Vagina (tissue), 2 donors: ENCODE measurements around the gene ARID1B. TPM values are rescaled to one million over a fixed set of nuclear protein-coding genes. Genes with fewer than 3 reads are reported as not detected.
A peak's percentile ranks its signal among the peaks of the same experiment; 100 is the strongest.

Experiments
- DNase-seq, 2 donors: peaks; one replicate each; pipeline ENCODE4 v3.0.0-alpha.2; 2017; ENCODE audit errors: extremely low spot score in 2 of 2
- H3K27ac ChIP-seq: fragments of 200-600 bp; sonication (generic); one replicate; pipeline ENCODE4 v1.5.1; 2019
- H3K27me3 ChIP-seq: fragments of 200-600 bp; sonication (generic); one replicate; pipeline ENCODE4 v1.5.1; 2019
- H3K36me3 ChIP-seq, 2 donors: fragments of 200-600 bp; sonication (generic); one replicate each; pipeline ENCODE4 v1.5.1; 2017 to 2019
- H3K4me1 ChIP-seq: fragments of 200-600 bp; sonication (generic); one replicate; pipeline ENCODE4 v1.5.1; 2019
- H3K4me3 ChIP-seq, 2 donors: fragments of 200-600 bp; sonication (generic); 1 replicate in 1 of 2; 2 replicates in 1 of 2; pipeline ENCODE4 v1.5.1; 2016 to 2019
- H3K9me3 ChIP-seq: fragments of 200-600 bp; sonication (generic); one replicate; pipeline ENCODE4 v1.5.1; 2019
- CTCF ChIP-seq, 3 experiments: fragments of 450-650 bp in 2 of 3; fragments of 200-600 bp in 1 of 3; sonication (generic) in 1 of 3; IDR thresholded peaks; one replicate each; pipeline ENCODE4 v1.5.1; 2017 to 2019; ENCODE audit warnings: antibody characterized with exemption in 3 of 3, mild to moderate bottlenecking in 2 of 3, moderate library complexity in 2 of 3
- POLR2A ChIP-seq, 2 donors: fragments of 450-650 bp; IDR thresholded peaks; one replicate each; pipeline ENCODE4 v1.6.1; 2017; ENCODE audit warnings: antibody characterized with exemption in 2 of 2, mild to moderate bottlenecking in 2 of 2, moderate library complexity in 2 of 2
- POLR2AphosphoS5 ChIP-seq, 2 donors: sonication (generic); formaldehyde crosslinking; IDR thresholded peaks; one replicate each; pipeline ENCODE4 v1.9.0; 2017; ENCODE audit warnings: antibody characterized with exemption in 2 of 2, mild to moderate bottlenecking in 2 of 2, low read depth in 1 of 2; ENCODE audit not compliant: insufficient read depth in 1 of 2
- intact Hi-C: fragments of 100-400 bp; cut with DNase I; formaldehyde crosslinking; loops from one replicate; pipeline ENCODE4 v1.15.1; 2023
- total RNA-seq: library from RNA; depleted of rRNA; stranded (reverse); fragments of >200 nt; gene quantifications from one replicate; pipeline ENCODE4 v1.2.3, GENCODE V29; 2016

Gene ARID1B
- total RNA-seq, 1 donor from 2014 or later: 141 TPM

GRCh38 chr6:157187182-157188083 lies 410.3 kb downstream of the ARID1B start:
- peaks cover 0 to 38% of the 10 kb centered on the region in 2 donors for H3K36me3 ChIP-seq
- peaks cover 25% of the 10 kb centered on the region for H3K4me1 ChIP-seq
- TF ChIP-seq POLR2AphosphoS5 (IDR thresholded peaks at IDR 0.05; ENCODE audit: insufficient read depth in 1 of 2, low read depth in 1 of 2): peak in 1 of 2 donors; percentile 40
- TF ChIP-seq CTCF (IDR thresholded peaks at IDR 0.05): no peak
- H3K27ac ChIP-seq: peak overlapping the region; percentile 14
- DNase-seq: no peak
- no peaks in the 10 kb centered on the region for H3K27me3 ChIP-seq
- intact Hi-C loops: no loop called here
- H3K4me3 ChIP-seq: no peak overlapping the region
- no peaks in the 10 kb centered on the region for H3K9me3 ChIP-seq

GRCh38 chr6:157188213-157188612 lies 411.0 kb downstream of the ARID1B start:
- H3K27ac ChIP-seq: peak overlapping the region; percentile 14
- no peaks in the 10 kb centered on the region for H3K9me3 ChIP-seq
- no peak for TF ChIP-seq POLR2A (IDR thresholded peaks at IDR 0.05)
- TF ChIP-seq POLR2AphosphoS5 (IDR thresholded peaks at IDR 0.05; ENCODE audit: insufficient read depth in 1 of 2, low read depth in 1 of 2): no peak
- no peak for TF ChIP-seq CTCF (IDR thresholded peaks at IDR 0.05)
- peaks cover 0 to 35% of the 10 kb centered on the region in 2 donors for H3K36me3 ChIP-seq
- H3K4me1 ChIP-seq: peaks cover 25% of the 10 kb centered on the region
- H3K4me3 ChIP-seq: no peak overlapping the region
- H3K27me3 ChIP-seq: no peaks in the 10 kb centered on the region
- no peak for DNase-seq
- intact Hi-C loops: no loop called here

- TF ChIP-seq CTCF (IDR thresholded peaks at IDR 0.05) (no peak), POLR2AphosphoS5 (IDR thresholded peaks at IDR 0.05; ENCODE audit: insufficient read depth in 1 of 2, low read depth in 1 of 2) (no peak), POLR2A (IDR thresholded peaks at IDR 0.05) (no peak)
- H3K27ac ChIP-seq: no peak overlapping the region
- H3K9me3 ChIP-seq: no peaks in the 10 kb centered on the region
- no peaks in the 10 kb centered on the region for H3K27me3 ChIP-seq
- peaks cover 6% of the 10 kb centered on the region for H3K4me1 ChIP-seq
- no peak overlapping the region for H3K4me3 ChIP-seq
- peaks cover 0 to 50% of the 10 kb centered on the region in 2 donors for H3K36me3 ChIP-seq
- intact Hi-C loops: no loop called here
- no peak for DNase-seq
Measured at GRCh38 chr6:157193443-157193996, 416.3 kb downstream of the ARID1B start.

GRCh38 chr6:157194110-157194509 lies 416.9 kb downstream of the ARID1B start:
- intact Hi-C loops: no loop called here
- TF ChIP-seq POLR2A (IDR thresholded peaks at IDR 0.05): no peak
- no peak for TF ChIP-seq CTCF (IDR thresholded peaks at IDR 0.05)
- no peak for TF ChIP-seq POLR2AphosphoS5 (IDR thresholded peaks at IDR 0.05; ENCODE audit: insufficient read depth in 1 of 2, low read depth in 1 of 2)
- DNase-seq: no peak
- Histone ChIP-seq H3K27ac (no peak overlapping the region), H3K27me3 (no peaks in the 10 kb centered on the region), H3K9me3 (no peaks in the 10 kb centered on the region), H3K36me3 (peaks cover 0 to 44% of the 10 kb centered on the region in 2 donors), H3K4me3 (no peak overlapping the region), H3K4me1 (peaks cover 12% of the 10 kb centered on the region)

- H3K4me1 ChIP-seq: peaks cover 14% of the 10 kb centered on the region
- DNase-seq: no peak
- H3K36me3 ChIP-seq: peaks cover 0 to 39% of the 10 kb centered on the region in 2 donors
- H3K4me3 ChIP-seq: no peak overlapping the region
- TF ChIP-seq CTCF (IDR thresholded peaks at IDR 0.05) (no peak), POLR2A (IDR thresholded peaks at IDR 0.05) (no peak), POLR2AphosphoS5 (IDR thresholded peaks at IDR 0.05; ENCODE audit: insufficient read depth in 1 of 2, low read depth in 1 of 2) (no peak)
- H3K9me3 ChIP-seq: no peaks in the 10 kb centered on the region
- H3K27ac ChIP-seq: no peak overlapping the region
- intact Hi-C loops: no loop called here
- H3K27me3 ChIP-seq: no peaks in the 10 kb centered on the region
Measured at GRCh38 chr6:157194643-157195042, 417.5 kb downstream of the ARID1B start.
